ENCODE measurements around the gene DYNLRB2.
A peak's percentile ranks its signal among the peaks of the same experiment; 100 is the strongest.

The DYNLRB2 gene

DNA sequence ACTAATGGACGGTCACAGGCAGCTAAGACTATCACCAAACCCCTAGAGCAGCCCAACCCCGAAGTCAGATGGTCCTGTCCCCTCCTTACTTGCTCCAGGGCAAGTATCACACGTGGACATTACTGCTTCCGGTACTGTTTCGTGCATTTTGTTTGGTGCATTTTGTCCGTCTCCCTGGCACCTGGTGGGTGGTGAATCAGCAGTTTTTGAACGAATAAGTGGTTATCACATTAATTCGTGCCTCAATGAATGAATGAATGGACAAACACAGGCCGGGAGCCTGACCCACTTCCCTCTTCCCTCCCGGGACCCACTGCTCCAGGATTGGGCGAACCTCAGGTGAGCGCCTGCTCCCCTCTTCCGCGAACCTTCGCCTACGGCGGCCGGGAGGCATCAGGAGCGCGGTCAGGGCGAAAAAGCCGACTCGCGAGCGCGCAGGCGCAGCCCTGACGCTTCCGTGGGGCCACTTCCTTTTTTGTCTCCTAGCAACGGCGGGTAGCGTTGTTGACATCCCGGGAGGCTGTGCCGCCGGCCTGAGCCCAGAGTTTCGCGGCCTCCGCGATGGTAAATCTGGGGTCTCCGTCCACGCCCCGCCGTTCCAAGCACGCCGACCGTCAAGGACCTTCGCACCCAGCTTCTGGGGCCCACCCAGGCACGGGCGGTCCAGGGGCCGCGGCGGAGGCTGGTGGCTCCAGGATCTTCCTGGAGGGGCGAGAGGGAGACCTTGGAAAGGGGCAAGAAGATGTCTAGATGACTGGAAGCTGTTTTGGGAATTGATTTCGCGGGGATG, at the start of gene DYNLRB2:
DYNLRB2 (plus strand) TSS at position 478 of the 790 bp plus-strand sequence; CDS start at position 562, 84 bp downstream.
- peak; percentile 78 for DNase-seq

DNA sequence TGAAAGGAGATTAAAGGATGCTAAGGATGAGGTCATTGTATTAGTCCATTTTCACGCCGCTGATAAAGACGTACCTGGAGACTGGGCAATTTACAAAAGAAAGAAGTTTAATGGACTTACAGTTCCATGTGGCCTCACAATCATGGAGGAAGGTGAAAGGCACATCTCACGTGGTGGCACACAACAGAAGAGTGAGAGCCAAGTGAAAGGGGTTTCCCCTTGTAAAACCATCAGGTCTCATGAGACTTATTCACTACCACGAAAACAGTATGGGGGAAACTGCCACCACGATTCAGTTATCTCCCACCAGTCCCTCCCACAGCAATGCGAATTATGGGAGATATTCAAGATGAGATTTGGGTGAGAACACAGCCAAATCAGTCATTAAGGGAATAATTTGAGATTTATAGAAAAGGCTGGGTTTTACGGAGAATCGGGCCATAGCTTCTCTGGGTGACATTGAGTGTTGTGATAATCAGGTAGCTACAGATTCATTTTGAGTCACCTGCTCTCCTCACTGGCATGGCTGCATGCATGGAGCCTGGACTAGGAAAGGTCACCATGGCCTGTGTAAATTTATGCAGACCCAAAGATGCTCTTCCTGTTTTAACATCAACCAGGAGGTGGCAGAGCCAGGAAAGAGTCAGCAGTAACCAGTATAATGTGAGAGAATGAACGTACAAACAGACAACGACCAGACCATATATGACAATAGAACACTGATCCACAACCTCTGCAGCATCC, 40.5 kb upstream of the DYNLRB2 start:
- DNase-seq = no peak

DNA sequence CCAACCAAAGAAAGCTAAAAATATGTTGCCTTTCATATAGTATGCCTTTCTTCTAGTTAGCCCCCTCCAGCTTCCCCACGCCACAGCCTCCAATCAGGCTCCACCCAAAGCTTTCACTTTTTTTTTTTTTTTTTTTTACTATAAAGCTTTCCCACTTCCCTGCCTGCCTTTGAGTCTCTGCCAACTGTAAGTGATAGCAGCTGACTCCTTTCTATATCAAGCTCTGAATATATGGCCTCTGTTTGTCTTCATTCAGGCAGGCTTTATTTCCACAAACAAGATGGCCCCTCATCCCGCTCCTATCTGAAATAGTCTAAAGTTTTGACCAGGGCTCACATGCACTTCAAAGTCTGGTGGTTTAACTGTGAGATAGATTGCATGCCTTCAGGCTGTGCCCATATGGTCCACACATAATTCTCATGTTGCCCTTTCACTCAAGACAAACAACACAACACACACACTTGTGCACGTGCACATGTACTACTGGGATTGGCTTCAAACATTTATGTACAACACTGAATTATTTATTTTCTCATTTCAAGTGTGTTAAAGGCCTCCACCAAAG, 39.8 kb upstream of the DYNLRB2 start:
- DNase-seq = no peak

DNA sequence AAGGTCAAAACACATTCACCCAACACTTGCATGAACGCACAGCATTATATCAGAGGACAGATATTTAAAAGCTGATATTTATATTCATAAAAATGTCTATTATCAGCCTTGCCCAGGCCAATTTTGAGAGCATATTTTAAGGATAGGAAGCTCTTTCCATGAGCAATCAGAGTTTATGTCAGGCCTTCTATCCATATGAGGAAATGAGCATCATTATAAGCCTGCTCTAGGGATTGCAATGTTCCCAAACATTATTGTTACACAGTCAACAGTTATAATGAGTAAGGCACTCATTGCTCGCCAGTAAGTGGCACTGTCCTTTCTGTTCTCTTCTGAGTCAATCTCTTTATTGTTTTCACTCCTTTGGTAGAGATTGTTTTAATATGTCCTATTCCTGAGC, 37.7 kb upstream of the DYNLRB2 start:
- no peak for DNase-seq

DNA sequence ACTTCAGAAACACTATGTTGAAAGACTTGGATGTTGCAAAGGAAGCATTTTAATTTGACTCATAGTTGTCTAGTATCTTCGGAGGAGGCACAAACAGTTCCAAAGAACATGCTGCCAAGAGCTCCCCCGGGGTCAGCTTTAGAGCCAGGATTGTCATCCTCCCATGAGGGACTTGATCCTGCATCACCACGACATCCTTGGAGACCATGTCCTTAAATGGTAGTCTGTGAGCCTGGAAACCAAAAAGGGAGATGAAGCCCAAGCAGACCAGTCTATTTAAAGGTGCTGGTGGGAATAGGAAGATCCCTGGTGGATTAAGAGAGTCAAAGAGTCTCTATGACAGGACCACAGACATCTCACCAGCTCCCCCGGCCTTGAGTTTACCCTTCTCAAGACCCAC, 33.3 kb upstream of the DYNLRB2 start:
- no peak for DNase-seq

DNA sequence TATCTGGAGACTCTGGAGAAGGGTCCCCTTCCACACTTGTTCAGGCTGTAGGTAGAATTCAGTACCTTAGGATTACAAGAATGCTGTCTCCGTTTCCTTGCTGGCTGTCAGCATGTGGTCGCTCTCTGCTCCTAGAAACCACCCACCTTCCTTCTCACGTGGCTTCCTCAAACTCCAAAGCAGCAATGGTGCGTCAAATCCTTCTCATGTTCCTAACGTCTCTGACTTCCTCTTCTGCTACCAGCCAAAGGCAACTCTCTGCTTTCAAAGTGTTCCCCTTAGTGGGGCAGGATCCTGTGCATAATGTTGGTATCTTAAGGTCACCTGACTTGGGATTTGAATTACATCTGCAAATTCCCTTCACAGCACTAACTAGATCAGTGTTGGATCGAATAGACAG, 30.9 kb upstream of the DYNLRB2 start:
- no peak for DNase-seq

DNA sequence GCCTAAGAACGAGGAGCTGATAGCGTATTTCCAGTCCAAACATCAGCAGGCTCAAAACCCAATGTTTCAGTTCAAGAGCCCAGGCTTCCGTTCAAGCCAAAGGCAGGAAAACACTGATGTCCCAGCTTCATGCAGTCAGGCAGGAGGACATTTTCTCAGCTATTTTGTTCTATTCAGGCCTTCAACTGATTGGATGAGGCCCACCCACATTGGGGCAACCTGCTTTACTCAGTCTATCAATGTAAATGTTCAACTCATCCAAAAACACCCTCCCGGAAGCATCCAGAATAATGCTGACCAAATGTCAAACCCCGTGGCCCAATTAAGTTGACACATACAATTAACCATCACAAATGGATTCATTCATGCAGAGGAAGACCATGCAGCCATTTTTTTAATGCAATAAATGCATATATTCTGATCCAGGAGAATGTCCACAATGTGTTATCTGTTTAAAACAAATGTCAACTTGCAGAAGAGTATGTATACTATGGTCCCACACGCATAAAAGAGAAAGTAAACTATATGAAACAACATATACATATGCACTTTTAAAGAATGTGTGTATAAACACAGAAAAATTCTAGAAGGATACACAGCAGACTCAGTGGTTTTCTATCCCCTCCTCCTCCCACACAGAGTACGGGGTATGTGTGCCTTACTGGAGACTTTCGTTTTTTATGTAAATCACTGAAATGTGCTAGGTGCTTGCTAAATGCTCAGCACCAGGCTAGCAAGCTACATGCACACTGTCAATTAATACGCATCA, 28.8 kb upstream of the DYNLRB2 start:
- no peak for DNase-seq

DNA sequence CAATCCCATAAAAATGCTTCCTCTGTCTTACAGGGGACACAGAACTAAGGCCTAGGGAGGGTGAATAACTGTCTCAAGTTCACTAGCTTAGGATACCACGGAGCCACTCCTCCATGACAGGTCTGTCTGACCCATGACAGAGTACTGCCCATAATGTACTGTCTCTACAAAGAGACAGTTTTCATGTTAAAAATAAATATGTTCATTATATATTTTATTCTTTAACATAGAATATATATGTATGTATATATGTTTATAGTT, 28.3 kb upstream of the DYNLRB2 start:
- no peak for DNase-seq

DNA sequence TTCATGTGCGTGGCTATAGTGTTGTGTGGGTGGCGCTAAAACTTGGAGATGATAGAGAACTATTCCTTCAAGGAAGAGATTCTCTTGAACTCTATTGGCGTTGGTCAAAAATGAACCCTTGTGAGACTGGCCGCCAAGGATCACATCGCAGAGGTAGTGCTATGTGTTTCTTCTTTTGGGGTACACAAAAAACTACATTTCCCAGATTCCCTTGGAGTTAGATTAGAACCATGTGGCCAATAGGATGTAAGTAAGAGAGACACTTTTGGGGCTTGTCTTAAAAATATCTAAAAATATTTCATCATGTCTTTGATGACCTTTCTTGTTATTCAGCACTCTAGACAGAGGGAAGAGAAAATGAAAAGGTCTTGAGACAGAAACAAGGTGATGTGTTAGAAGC, 25.4 kb upstream of the DYNLRB2 start:
- no peak for DNase-seq

DNA sequence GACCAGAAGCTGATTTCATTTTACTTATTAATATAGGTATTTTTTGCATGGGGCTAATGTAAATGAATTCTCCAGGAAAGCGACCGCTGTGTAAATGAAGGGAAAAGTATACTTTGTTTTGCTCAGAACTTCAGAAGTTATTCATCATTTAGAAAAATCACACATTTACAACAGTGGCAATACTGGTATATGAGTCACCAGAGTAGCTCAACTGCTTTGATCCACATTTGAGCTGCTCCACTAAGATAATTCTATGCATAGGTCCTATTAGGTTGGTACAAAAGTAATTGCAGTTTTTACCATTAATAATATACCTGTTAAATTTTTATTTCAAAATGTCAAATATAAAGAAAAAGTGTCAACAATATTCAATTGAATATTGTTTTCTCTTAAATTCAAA, 22.9 kb upstream of the DYNLRB2 start:
- no peak for DNase-seq

DNA sequence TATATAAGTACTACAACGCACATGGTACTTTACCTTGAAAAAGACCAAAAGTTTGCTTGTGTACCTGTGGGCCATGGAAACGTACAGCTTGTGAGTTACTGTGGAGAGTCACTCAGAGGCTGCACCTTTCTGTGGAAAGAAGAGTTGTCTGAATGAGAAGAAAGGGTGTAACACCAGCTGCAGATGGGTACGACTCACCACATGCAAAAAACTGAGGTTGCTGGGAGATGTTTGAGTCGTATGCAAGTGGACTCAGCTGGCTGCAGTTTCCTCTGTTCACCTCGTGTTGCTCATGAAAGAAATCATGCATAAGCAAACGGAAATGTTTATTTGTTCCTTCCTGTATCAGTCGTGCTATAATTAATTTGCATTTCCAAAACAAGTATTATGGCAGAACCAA, 22.4 kb upstream of the DYNLRB2 start:
- no peak for DNase-seq

DNA sequence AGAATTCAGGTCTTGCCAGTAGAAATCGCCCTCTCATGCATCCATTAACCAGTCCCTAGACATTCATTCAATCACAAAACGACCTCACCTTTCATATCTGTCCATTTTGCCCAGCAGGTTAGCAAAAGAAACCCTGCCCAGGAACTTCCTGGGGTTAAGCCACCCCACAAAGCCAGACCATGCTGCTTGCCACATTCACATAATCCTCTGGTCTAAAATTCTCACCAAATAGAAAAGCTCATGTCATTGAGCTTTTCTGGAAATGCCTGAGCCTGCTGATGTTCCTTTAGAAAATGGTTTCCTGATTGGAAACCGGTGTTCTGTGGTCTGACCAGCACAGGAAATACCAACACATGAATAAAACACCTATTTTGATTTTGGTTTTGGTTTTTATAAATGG, 21.6 kb upstream of the DYNLRB2 start:
- DNase-seq = no peak

DNA sequence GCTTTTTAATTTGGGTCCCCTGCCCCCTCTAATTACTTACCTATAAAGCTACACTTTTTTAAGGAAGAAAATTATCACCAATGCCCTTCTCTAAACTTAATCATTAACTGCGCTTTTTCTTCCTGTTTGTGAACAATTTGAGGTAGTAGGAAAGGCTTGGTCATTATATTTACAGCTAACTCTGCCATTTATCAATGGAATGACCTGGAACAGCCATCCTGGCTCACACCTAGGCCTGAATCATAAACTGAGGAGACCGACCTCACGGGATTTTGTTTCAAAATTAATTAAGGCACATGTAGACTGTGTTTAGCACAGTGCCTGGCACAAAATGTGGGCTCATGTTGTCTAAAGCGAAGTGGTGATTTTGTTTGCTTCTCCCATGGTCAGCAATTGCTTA, 15.4 kb upstream of the DYNLRB2 start:
- no peak for DNase-seq

DNA sequence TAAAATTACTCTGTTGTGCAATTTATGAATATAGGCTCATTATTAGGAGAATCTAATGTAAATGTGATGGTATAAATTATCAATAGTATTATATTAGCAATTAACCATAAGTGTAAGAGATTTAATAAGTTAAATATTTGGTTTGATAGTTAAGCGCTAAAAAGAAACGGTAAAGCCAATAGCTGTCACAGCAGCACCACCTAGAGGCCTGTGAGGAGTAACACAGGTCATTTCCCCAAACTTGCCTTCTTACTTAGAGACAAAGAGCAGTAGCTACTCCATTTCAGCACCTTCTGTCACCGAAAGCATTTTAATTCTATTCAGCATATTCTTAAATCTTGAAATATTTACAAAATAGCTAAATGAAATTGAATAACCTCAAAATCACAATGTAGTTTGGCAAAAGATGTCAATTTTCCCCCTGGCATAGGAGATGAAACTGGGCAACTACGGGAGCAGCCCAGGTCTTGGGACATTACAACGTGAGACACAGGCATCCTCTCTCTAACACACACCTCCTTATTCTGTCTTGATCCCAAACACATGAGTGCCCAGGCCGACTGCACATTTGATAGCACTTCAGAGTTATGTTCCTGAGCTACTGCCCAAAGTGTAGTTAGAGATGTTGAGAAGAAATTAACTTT, 14.3 kb upstream of the DYNLRB2 start:
- peak; percentile 30 for DNase-seq

DNA sequence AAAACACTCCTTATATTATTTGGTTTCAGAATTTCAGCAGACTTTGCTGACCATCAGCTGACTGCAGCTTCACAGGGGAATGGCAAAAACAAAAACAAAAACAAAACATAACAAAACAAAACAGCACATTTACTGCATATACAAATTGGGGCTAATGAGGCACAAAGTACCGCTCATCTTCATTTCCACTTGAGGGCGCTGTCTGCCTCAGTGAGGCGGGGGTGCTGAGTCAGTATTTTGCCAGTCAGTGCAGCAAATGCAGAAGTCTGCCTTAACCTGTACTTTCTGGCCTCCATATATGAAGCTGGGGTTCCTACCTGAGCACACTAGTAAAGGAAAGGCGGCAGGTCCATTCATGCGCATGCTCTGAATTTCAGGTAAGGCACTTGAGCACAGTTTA, 13.5 kb upstream of the DYNLRB2 start:
- DNase-seq = peak; percentile 4

DNA sequence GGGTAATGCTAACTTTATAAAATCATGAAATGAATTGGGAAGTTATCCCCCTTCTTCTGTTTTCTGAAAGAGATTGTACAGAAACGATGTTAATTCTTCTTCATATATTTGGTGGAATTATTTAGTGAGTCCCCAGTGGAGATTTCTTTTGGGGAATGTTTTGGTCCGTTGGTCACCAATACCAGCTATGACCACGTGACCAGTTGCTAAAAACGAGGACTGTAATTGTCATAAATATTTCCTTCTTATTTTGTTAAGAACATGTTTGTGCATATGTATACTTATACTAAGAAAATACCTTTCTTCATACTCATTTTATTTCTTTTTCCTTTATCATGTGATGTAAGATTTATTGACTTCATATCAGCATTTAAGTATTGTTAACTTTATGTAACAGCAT, 10.3 kb upstream of the DYNLRB2 start:
- DNase-seq = no peak

DNA sequence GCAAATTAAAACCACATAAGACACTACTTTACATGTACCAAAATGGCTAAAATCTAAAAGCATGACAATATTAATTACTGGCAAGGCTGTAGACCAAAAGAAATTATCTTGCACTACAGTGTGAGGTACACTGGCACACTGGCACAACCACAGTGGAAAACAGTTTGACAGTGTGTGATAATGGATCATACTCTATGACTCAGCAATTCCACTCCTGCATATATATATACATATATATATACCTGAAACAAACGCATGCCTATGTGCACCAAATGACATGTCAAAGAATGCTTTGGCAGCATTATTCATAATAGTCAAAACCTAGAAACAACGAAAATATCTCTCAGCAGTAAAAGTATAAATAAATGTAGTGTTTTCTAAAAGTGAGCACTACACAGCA, 4.6 kb upstream of the DYNLRB2 start:
- DNase-seq = no peak

DNA sequence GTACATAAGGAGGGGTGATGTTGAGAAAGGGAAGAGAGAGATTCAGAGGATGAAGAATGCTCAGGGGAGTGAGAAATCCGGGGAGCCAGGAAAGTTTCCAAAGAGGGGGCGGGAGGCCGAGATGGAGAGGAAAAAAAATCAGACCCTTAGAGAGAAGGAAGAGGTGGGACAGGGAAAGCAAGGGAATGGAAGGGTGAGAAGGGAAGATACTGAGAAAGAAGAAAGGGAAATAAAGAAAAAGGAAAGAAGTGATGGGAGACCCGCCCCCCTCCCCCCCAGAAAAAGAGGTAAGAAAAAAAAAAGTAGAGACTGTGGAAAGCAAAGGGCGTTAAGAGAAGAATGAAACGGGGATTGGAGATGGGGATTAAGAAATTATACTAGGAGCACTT, 507 bp downstream of the DYNLRB2 start:
- DNase-seq = no peak

DNA sequence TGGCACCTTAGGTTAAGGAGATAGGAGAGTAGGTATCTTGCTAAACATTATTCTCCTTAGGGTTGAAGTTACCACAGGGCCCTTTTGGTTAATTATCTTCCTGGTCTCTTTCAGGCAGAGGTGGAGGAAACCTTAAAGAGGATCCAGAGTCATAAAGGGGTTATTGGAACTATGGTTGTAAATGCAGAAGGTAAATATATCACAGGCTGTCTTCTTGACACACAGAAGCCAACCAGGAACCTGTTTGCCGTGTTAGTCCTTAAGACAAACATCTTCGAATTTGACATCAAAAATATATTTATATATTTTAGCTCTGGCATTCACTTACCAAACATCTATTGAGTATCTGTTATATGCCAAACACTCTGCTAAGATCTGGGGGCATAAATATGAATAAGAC, 2.4 kb downstream of the DYNLRB2 start:
- no peak for DNase-seq

DNA sequence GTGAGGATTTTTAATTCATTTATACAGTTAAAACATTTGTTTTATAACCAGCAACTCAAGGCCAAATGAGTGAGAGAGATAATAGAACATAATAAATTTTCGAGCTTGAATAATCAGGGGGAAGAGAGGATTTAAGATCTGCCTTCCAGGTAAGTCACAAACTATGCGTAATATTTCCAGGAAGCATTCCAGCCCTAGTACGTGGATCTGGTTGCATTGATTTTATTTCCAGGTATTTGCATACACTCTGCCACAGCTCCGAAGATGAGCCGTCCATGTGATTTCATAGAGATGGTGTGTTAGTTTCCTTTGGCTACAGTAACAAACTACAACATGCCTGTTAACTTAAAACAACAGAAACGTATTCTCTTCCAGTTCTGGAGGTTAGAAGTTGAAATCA, 3.5 kb downstream of the DYNLRB2 start:
- no peak for DNase-seq

DNA sequence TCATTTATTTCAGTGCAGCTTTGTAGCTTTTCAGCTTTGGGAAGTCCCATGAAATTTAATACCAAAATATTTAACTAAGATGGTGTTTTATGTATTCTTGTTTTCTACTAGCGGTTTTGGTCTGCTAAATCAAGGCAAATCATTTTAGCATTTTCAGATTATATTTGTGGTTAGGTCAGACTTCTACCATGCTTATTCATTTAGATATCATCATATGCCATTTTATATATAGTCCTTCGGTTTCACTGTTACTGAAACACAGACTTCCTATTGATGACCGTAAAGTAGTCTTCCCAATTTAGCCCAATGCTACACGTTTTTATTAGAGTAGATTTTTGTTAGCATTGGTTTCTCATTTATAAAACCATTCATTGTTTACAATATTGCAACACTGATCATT, 5.5 kb downstream of the DYNLRB2 start:
- no peak for DNase-seq

DNA sequence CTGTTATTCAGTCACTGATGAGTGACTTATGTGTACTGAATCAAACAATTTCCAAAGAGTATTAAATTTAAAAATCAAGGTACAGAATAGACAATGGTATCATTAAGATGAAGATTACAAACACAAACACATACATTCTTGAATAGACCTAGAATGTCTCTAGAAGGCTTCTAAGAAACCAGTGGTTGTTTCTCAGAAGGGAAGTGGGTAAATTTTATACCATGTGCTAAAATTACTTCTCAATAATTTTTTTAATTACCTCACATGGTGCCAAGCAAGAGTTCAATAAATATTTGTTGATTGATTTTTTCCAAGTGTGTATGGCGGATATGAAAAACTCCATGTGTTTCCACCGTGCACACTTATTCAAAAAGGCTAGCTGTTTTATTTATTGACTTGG, 6.4 kb downstream of the DYNLRB2 start:
- DNase-seq = no peak

DNA sequence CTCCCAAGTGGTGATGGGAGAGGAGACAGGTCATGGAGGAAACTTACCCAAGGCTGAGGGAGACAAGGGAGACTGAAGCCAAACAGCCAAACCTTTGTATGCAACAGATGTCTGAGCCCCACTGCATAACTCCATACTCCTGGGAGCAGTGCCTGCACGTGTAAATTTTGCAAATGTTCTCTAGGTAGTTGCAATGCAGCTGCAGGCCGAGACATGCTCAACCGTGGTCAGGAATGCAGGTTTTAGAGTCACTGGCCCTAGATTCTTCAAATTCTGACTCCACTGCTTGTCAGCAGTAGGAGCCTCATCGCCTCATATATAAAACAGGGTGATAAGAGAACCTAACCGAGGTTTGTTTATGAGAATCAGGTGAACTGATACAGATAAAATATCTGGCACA, 11.5 kb downstream of the DYNLRB2 start:
- DNase-seq = no peak
